Fibroblast of skin of left quadriceps (primary cell): ENCODE results near the gene LIPI.
"Not testable (repeated sequence)": the region's sequence is repeated elsewhere in the genome, so short reads cannot be mapped to it uniquely, and the experiment has no call there.

Experiments
- DNase-seq, 2 experiments: peaks; one replicate each; pipeline ENCODE4 v3.0.0-alpha.2; 2013; ENCODE audit warnings: low read depth in 2 of 2

The LIPI gene

GRCh38 chr21:14210738-14211137, at the start of gene LIPI:
LIPI (minus strand) TSS chr21:14210955; CDS start chr21:14210845, 110 bp downstream.
- DNase-seq: no peak

- DNase-seq: no peak
These were observed 49.5 kb upstream of the LIPI start for GRCh38 chr21:14260174-14260764.

GRCh38 chr21:14259747-14260146, 49.0 kb upstream of the LIPI start:
- peak; percentile 12 to 20 for DNase-seq

GRCh38 chr21:14251336-14251735, 40.6 kb upstream of the LIPI start:
- no peak for DNase-seq

- DNase-seq: no peak
These were observed 35.0 kb upstream of the LIPI start for GRCh38 chr21:14245711-14246110.

GRCh38 chr21:14244911-14245310, 34.2 kb upstream of the LIPI start:
- DNase-seq: no peak

GRCh38 chr21:14243874-14244273, 33.1 kb upstream of the LIPI start:
- DNase-seq: no peak

- DNase-seq: no peak
These were observed 32.7 kb upstream of the LIPI start for GRCh38 chr21:14243461-14243860.

- no peak for DNase-seq
These were observed 30.5 kb upstream of the LIPI start for GRCh38 chr21:14241297-14241696.

GRCh38 chr21:14239281-14239680, 28.5 kb upstream of the LIPI start:
- no peak for DNase-seq

- no peak for DNase-seq
These were observed 25.4 kb upstream of the LIPI start for GRCh38 chr21:14236180-14236579.

GRCh38 chr21:14235101-14235500, 24.3 kb upstream of the LIPI start:
- DNase-seq: no peak

GRCh38 chr21:14229399-14229798, 18.6 kb upstream of the LIPI start:
- no peak for DNase-seq

- DNase-seq: no peak
These were observed 12.6 kb upstream of the LIPI start for GRCh38 chr21:14223365-14223764.

- DNase-seq: peak; percentile 1 to 4
These were observed 5.4 kb upstream of the LIPI start, which contains the start of gene RBM11 for GRCh38 chr21:14215971-14216641. RBM11 (plus strand) TSS chr21:14216157; CDS start chr21:14216187, 30 bp downstream.

- DNase-seq: no peak
These were observed 2.4 kb upstream of the LIPI start for GRCh38 chr21:14213164-14213563.

GRCh38 chr21:14206222-14206621, 4.5 kb downstream of the LIPI start:
- no peak for DNase-seq

- DNase-seq: not testable (repeated sequence)
These were observed 44.1 kb downstream of the LIPI start for GRCh38 chr21:14166463-14167223.

GRCh38 chr21:14143999-14144398, 66.8 kb downstream of the LIPI start:
- no peak for DNase-seq

GRCh38 chr21:14124266-14124665, 86.5 kb downstream of the LIPI start:
- no peak for DNase-seq

GRCh38 chr21:14121719-14122118, 89.0 kb downstream of the LIPI start:
- DNase-seq: no peak

GRCh38 chr21:14120091-14120734, 90.5 kb downstream of the LIPI start:
- DNase-seq: no peak
